Natural killer cell treated with Interleukin-12 subunit alpha and Interleukin-12 subunit beta and Interleukin-15 and Interleukin-18, amount 100 ng/mL, for 72 hours (primary cell): Measurements from ENCODE around the gene SACM1L. TPM values are rescaled to one million over a fixed set of nuclear protein-coding genes. Genes with fewer than 3 reads are reported as not detected.

Experiments
- ATAC-seq, 2 donors: fragments of 150-1000 bp; cut with Tn5 transposase in 1 of 2; sonication (Bioruptor Pico), chemical (Tn5 transposase) in 1 of 2; 2 replicates each; pipeline ENCODE4 v1.10.0; 2021
- DNase-seq: peaks from one replicate; pipeline ENCODE4 v3.0.0; 2022; ENCODE audit warnings: low spot score
- H3K27ac Mint-ChIP-seq, 2 donors: 1 replicate in 1 of 2; 2 replicates in 1 of 2; pipeline ENCODE4 v1.8.0; 2022; ENCODE audit warnings: mixed read lengths in 2 of 2, mild to moderate bottlenecking in 1 of 2, moderate library complexity in 1 of 2
- H3K27me3 Mint-ChIP-seq, 2 donors: 1 replicate in 1 of 2; 2 replicates in 1 of 2; pipeline ENCODE4 v1.8.0; 2022; ENCODE audit warnings: mixed read lengths in 2 of 2
- H3K36me3 Mint-ChIP-seq: one replicate; pipeline ENCODE4 v1.8.0; 2022; ENCODE audit warnings: mixed read lengths
- H3K4me1 Mint-ChIP-seq, 2 donors: 1 replicate in 1 of 2; 2 replicates in 1 of 2; pipeline ENCODE4 v1.8.0; 2022; ENCODE audit warnings: low read depth in 2 of 2, mixed read lengths in 2 of 2, mild to moderate bottlenecking in 1 of 2
- H3K4me3 Mint-ChIP-seq: one replicate; pipeline ENCODE4 v1.8.0; 2022; ENCODE audit warnings: mixed read lengths
- H3K9me3 Mint-ChIP-seq: 2 replicates; pipeline ENCODE4 v1.8.0; 2022; ENCODE audit warnings: mixed read lengths
- total RNA-seq, 2 donors: library from RNA; stranded (reverse); gene quantifications; one replicate each; pipeline ENCODE4 v1.2.3, GENCODE V29; 2022

Gene SACM1L
- total RNA-seq, 2 donors from 2014 or later, result 73.4 to 75.8 TPM

DNA sequence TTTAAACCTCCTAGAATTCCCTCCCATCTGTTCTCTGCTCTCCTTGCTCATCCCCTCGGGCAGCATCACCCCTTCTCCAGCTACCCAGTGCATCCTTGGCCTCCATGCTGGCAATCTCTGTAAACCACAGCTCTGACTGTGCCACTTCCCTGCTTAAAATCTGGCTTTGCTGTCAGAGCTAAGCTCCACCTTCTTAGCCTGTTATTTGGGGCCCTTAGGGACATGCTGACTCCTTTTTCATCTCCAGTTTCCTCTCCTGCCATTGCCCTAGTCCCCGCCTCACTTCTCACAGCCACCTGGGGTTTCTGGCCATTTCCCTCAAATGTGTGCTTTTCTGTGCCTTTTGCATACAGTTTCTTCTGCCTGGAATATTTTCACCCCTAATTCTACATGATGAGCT is 101.4 kb downstream of the SACM1L start:
- Mint-ChIP-seq H3K27ac (no peak overlapping the region), H3K27me3 (peaks cover 32 to 61% of the 10 kb centered on the region in 2 donors), H3K36me3 (peaks cover 12% of the 10 kb centered on the region), H3K4me1 (peaks cover 3 to 6% of the 10 kb centered on the region in 2 donors), H3K9me3 (peaks cover 7% of the 10 kb centered on the region), H3K4me3 (no peak overlapping the region)
- ATAC-seq (no peak), DNase-seq (no peak)

DNA sequence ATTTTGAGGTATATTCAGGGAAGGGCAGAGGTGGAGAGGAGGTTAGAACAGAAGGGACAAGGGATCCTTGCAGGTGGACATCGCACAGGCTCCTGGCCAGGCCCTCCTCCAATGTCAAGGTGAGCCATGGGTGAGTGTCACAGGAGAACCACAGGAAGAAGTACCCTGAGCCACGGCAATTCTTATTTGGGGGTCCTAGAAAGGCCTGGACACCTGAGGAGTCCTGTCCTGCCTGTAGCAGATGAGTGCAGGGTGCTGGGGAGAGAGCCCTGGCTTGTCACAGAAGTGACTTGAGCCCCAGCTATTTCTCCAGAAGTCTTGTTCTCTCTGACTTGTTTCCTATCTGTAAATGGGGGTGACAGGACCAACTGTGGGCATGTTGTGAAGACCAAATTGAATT is 102.8 kb downstream of the SACM1L start:
- DNase-seq (no peak), ATAC-seq (no peak)
- peaks cover 12% of the 10 kb centered on the region for H3K36me3 Mint-ChIP-seq
- H3K4me3 Mint-ChIP-seq, result no peak overlapping the region
- peaks cover 7% of the 10 kb centered on the region for H3K9me3 Mint-ChIP-seq
- peaks cover 3 to 12% of the 10 kb centered on the region in 2 donors for H3K4me1 Mint-ChIP-seq
- H3K27me3 Mint-ChIP-seq, result peaks cover 34 to 68% of the 10 kb centered on the region in 2 donors
- H3K27ac Mint-ChIP-seq, result no peak overlapping the region

GRCh38 chr3:45792516-45793172 is 103.4 kb downstream of the SACM1L start:
- H3K4me3 Mint-ChIP-seq, result no peak overlapping the region
- H3K9me3 Mint-ChIP-seq, result peaks cover 7% of the 10 kb centered on the region
- ATAC-seq (no peak), DNase-seq (no peak)
- peaks cover 35 to 68% of the 10 kb centered on the region in 2 donors for H3K27me3 Mint-ChIP-seq
- H3K4me1 Mint-ChIP-seq, result peaks cover 3 to 12% of the 10 kb centered on the region in 2 donors
- no peak overlapping the region for H3K27ac Mint-ChIP-seq
- peaks cover 12% of the 10 kb centered on the region for H3K36me3 Mint-ChIP-seq

- peaks cover 12% of the 10 kb centered on the region for H3K36me3 Mint-ChIP-seq
- DNase-seq, result no peak
- peaks cover 7% of the 10 kb centered on the region for H3K9me3 Mint-ChIP-seq
- peaks cover 40 to 73% of the 10 kb centered on the region in 2 donors for H3K27me3 Mint-ChIP-seq
- ATAC-seq, result no peak
- H3K27ac Mint-ChIP-seq, result no peak overlapping the region
- H3K4me1 Mint-ChIP-seq, result peaks cover 3 to 12% of the 10 kb centered on the region in 2 donors
- H3K4me3 Mint-ChIP-seq, result no peak overlapping the region
These were observed 104.4 kb downstream of the SACM1L start for GRCh38 chr3:45793482-45794176.

- Mint-ChIP-seq H3K9me3 (peaks cover 7% of the 10 kb centered on the region), H3K36me3 (peaks cover 12% of the 10 kb centered on the region), H3K4me3 (no peak overlapping the region), H3K27ac (no peak overlapping the region), H3K27me3 (peaks cover 40 to 78% of the 10 kb centered on the region in 2 donors), H3K4me1 (peaks cover 3 to 12% of the 10 kb centered on the region in 2 donors)
- DNase-seq (no peak), ATAC-seq (no peak)
These were observed 105.0 kb downstream of the SACM1L start for GRCh38 chr3:45794177-45794560.

GRCh38 chr3:45794660-45795059 is 105.5 kb downstream of the SACM1L start:
- Mint-ChIP-seq H3K4me3 (no peak overlapping the region), H3K9me3 (peaks cover 7% of the 10 kb centered on the region), H3K4me1 (peaks cover 3 to 12% of the 10 kb centered on the region in 2 donors), H3K27me3 (peaks cover 42 to 81% of the 10 kb centered on the region in 2 donors), H3K27ac (no peak overlapping the region), H3K36me3 (peaks cover 12% of the 10 kb centered on the region)
- ATAC-seq (no peak), DNase-seq (no peak)

Other genes starting within 250 kb of the SACM1L start
- 10 to 100 TPM; 34.4 to 71.4 TPM for gene LIMD1, start 94.6 kb upstream of the SACM1L start, total RNA-seq
- not detected for gene SLC6A20, start 107.1 kb downstream of the SACM1L start, total RNA-seq
- 1 to 10 TPM; 6.7 to 7.1 TPM for gene LZTFL1, start 152.7 kb downstream of the SACM1L start, total RNA-seq
- gene CCR9, start 197.1 kb downstream of the SACM1L start, total RNA-seq, result not detected